Epidermal melanocyte (primary cell): ENCODE results near the gene ST8SIA5.

Source experiments
- DNase-seq: peaks from one replicate; pipeline ENCODE4 v3.0.0; 2011; ENCODE audit warnings: low spot score; ENCODE audit not compliant: insufficient read length

Gene ST8SIA5

DNA sequence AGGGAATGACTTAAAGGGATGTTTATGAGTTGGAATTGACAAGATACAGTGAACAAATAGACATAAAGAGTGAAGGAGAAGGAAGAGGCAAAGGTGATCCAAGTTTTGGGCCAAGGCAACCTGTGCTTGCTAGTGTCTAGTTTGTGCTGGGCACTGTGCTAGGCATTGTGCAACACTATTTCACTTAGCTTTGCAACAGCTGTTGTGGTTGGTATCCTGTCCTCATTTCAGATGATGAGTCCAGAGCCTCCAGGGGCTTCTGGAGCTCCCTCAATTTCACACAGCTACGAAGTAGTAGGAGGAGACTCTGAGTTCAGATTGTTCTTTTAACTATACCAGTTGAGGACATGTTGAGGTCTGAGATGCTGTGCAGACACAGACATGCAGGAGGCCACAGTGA is 81.7 kb downstream of the ST8SIA5 start:
- DNase-seq, result no peak

DNA sequence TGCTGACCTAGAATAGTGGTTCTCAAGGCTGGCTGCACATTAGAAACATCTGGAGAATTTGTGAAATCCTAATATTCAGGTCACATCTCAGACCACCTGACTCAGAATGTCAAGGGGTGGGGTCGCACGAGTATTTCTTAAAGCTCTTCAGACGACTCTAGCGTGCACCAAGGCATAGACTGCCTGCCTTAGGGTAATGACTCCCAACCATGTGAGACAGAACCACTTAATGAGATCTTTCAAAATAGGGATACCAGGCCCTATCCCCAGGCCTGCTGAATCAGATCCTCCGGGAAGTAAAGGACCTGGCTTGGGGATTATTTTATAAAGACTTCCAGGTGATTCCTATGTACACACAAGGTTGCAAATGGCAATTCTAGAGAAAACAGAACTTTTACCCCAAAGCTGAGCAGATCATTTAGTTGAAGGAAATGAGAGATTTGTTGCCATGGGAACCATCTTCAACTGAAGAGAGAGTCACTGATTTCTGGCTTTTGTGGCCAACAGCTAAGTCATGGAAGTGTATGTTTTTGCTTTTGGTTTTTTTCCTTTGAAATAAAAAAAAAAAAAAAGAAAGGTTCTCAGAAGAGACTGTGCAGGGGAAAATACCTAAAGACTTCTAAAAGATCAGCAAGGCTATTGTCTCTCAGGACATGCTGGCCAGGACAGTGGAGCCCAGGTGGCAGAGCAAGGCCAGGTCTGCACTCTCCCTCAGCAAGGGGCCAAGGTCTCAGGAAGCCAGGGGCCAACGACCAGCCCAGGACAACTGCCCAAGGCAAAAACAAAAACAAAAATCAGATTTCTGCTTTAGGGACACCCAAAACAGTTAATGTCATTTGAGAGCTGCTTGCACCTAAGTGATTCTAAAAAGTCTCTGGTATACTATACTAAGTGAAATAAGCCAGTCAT is 84.5 kb downstream of the ST8SIA5 start:
- no peak for DNase-seq

DNA sequence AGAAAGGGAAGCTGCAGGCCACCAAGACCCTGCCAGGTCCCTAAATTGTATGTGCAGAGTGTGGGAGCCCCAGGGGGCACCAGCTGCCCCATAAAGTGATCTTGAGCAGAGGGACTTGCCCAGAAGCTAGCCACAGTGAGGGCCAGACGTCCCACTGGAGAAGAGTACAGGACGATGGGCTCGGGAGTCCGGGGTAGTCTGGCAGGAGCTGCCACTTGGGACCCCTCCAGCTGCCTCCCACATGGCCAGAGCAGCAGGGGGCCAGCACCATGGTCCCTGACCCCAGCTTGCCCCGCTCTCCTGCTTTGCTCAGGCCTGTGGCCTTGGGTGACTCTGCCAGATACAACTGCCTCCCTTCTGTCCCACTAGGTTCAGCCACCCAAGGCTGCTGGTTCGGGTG is 88.2 kb downstream of the ST8SIA5 start:
- DNase-seq, result no peak

DNA sequence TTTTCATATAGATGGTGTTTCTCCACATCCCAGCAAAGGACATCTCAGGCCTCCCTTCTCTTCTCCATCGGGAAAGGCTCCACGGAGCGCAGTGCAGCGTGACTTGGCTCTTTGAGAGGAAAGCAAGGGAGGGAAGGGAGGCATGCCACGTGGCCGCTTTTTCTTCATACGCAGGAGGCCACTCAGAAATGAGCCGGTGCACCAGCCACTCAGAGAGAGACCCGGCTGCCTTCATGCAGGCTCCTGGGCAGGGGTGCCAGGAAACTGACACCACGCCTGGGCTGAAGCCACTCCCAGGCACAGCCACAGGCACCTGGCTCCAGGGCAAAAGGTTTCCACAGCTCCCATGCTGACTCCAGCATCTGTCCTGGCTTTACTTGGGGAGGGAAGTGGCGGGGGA is 88.7 kb downstream of the ST8SIA5 start:
- DNase-seq, result no peak

DNA sequence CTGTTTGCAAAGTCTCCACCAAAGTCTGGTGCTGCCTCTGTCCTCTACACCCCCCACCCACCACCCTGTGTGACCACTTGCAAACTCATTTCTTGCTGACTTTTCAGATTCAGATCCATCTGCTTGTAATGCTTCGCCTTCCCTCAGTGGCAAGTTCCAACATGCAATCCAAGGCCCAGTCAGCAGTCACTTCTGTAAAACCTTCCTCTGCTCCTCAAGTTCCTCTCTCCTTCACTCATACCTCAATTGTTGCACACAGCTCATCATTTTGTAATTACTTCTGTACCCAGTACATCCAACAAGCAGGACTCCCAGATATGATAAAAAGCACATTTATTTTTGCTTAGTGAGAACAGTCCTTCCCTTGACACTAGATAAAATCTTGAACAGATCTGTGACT is 93.3 kb downstream of the ST8SIA5 start:
- no peak for DNase-seq

DNA sequence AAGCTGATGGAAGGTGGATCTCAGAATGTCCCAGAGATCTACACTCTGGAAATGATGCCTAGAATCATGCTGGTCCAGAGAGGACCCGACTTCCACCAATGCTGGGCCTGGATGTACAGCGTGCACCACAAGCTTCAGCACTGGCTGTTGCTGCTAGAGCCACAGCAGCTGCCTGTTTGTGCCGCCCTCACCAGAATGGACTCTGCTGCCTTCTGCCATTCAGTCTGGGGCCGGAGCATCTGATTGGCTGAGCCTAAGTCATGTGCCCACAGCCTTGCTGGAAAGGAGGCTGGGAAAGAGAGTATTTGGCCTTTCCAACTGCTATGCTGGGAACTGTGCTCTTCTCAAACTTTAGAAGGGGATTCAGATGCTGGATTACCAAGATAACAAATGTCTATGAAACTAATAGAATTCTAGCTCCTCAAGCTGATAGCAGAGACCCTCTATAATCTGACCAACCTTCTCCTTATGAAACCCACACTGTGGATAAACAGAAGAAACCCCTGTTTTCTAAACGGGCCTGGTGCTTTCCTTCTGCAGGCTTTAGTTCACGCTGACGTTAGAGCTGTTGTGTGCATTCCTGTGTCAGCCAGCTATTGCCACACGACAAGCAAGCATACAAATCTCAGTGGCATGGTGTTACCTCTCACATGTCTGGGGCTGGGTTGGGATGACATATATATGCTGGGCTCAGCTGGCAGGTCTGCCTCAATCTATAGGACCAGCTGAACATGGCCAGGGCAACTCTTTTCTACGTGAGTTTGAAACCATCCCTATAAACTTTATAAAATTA is 95.7 kb downstream of the ST8SIA5 start:
- DNase-seq, result no peak

DNA sequence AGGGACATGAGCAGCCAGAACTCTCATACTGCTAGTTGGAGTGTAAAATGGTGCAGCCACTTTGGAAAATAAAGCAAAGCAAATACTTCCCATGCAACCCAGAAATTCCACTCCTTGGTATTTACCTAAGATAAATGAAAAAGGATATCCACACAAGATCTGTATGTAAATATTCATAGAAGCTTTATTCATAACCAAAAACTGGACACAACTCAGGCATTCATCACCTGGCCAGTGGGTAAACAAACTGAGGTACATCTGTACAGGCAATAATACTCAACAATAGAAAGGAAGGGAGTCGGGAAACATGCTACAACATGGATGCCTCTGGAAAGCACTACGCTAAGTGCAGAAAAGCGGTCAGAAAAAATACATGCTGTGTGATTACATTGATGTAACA is 97.4 kb downstream of the ST8SIA5 start:
- DNase-seq, result no peak

DNA sequence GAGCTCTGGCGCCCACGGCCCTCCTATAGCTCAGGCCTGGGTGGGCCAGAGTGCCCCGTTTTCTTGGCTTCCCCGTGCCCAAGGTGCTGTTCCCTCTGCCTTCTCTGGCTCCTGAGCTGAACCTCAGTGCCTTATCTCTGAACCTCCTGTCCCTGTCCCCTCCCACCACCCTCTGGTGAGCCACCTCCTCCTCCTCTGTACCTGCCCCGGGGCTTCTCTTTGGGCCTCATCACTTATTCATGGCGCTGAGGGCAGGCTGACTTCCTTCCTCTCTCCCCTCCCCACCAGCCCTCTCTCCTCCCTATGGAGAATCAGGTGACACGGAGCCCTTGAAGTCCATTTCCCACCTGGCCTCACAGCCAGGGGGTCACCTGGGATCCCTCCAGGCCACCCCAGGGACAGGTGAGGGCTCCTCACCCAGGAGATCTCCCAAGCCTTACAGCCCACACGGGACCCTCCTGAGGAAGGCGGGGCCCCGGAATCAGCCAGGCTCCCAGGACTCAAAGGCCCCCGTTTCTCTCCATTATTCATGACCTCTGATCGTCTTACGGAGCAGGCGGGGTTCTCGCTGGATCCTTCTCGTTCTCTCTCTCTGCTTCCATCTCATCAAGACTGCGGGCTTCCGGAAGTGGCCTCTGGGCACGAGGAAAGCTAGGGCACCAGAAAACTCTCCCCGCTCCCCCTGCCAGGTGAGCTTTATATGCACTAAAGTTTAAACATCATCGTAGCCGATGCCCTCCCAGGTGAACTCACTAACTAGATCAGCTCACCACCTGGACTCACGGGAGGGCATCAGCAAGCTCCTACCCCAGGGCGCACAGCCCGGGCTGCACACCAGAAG is 99.5 kb downstream of the ST8SIA5 start, which contains the start of gene LOXHD1:
LOXHD1 (minus strand) TSS at position 106 of the 841 bp plus-strand sequence. CDS start 187 bp downstream, outside the sequence.
- no peak for DNase-seq

DNA sequence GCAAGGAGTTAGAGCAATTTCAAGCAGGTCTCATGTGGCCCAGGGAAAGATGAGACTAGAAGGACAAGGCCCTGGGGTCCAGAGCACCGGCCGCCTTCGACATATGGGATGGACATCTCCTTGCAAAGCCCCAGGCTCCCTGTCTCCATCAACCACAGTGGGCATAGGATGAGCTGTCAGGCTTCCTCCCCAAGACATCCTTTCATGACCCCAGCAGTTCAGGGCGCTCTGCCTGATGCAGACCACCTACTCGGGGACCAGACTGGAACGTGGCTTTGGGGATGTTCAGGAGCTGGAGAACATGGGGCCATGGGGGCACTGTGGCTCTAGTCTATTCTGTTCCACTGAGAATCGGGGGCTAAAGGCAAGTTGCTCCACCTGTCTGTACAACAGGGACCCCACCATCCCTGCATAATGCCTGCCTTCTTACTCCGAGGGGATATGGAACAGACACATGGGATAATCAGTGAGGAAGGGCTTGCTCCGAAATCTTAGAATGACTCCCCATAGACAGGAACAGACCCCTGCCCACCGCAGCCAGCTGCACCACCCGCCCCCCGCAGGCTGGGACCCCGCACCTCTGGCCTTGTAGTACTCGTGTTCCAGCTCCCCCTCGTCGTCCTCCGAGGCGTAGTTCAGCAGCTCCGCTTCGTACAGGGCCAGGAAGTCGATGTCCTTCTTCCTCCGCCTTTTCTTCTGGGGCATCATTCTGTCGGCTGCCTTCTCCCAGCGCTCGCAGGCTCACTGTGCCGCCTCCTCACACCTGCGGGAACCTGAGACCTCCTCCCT is 100.3 kb downstream of the ST8SIA5 start:
- DNase-seq, result no peak

DNA sequence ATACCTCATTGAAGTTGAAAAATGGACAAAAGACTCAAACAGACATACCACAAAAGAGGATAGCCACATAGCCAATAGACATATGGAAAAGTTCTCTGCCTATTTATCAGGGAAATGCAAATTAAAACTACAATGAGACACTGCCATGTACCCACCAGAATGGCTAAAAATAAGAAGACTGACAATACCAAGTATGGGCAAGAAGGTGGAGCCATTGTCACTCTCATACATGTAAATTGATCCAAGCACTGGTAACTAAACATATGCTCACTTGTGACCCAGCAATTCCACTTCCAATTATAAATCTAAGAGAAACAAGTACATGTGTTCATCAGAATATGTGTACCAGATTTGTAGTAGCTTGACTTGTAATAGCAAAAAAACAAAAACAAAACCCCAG is 104.5 kb downstream of the ST8SIA5 start:
- DNase-seq, result no peak

DNA sequence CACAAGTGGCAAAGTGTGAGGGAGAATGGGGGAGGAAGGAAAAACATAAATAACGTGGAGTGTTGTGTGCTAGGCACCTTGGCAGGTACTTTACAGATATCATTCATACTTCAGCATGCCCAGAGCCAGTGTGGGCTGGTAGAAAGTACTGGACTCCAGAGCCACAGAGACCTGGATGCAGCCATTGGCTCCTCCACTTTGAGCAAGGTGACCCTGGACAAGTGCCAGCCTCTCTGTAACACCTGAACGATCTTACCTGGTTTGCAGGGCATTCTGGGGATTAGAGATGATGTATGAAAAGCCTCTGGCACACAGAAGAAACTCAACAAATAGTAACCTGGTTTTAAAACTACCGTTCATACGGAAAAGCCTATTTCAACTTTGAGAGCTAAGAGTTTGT is 106.2 kb downstream of the ST8SIA5 start:
- no peak for DNase-seq

DNA sequence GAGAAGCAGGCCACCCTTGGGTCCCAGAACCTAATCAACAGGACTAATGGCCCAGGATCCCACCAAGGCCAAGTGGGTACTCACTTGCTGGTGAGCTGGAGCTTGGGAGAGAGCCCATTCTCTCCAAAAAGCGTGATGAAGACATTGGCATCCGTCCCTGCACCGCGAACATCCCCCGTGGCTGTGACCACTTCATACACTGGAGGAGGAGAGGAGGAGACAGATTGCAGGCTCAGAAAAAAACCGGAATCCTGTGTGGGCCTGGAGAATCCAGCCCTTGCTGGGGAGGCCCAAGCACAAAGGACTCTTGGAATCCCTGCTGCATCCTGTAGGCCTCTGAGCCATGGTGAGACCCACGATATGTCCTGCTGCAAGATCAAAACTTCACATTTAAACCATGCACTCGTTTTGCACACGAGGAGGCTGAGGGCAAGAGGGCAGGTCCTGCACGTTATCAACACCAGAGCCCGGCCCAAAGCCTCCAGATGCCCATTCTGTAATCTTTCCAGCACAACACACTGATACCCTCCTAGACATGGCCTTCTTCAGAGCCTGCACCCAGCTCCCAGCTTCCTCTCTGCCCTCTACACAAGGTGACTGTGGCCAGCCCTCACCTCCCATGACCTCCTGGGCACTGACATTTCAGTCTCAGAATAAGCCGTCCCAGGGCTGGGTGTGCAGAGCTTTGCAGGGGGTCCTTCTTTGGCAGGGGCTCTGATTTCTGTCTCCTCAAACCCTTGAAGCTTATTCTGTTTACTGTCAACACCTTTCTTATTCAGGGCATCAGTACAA is 107.6 kb downstream of the ST8SIA5 start:
- no peak for DNase-seq

DNA sequence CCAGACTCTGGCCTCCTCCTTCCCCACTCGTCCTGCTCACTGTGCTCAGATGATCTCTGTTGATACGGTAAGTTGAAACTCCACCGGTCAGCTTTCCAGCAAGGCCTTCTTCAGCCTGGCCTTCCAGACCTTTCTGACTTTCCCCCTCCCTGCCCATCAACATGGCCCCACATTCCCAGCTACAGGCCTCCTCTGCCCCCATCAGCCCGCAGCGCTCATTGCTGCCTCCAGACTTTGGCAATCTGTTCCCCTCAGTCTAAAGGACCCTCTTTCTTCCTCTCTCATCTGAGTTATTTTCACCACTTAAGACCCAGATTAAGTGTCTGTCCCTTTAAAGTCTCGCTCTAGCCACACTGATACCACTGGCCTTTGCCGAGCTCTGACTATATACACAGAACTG is 110.4 kb downstream of the ST8SIA5 start:
- no peak for DNase-seq

DNA sequence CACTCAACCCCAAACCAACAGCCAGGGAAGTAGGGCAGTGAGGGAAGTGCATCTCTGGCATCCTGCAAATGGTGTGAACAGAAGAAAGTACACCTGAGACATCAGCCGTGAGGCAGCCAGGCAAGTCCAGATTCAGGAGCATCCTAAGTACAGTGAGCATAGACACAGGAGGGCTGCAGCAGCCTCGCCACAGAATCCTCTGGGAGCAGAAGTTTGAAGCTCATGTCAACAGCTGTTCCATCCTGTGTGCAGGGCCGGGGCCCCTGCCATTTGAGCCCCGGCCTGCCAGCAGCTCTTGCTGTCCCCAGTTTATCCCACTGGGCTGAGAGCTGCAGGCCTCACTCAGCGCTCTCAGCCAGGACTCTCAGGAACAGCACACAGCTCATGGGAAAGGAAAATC is 114.3 kb downstream of the ST8SIA5 start:
- no peak for DNase-seq

DNA sequence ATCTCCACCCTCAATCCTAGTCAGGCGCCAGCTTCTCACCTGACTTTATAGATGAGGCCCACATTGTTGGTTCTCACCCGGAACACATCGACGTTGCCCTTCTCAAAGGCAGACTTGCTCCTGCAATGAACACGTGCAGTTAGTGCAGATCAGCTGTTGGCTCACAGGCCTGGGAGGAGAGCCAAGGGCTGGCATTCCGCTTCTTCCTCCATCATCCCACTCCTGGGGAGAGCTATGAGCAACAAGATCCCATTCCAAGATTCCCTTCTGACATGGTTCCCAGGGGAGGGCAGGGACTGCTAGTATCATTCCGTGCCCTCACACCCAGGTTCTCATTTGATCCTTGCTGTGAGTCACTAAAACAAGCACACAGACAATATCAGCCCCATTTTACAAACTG is 114.9 kb downstream of the ST8SIA5 start:
- no peak for DNase-seq

DNA sequence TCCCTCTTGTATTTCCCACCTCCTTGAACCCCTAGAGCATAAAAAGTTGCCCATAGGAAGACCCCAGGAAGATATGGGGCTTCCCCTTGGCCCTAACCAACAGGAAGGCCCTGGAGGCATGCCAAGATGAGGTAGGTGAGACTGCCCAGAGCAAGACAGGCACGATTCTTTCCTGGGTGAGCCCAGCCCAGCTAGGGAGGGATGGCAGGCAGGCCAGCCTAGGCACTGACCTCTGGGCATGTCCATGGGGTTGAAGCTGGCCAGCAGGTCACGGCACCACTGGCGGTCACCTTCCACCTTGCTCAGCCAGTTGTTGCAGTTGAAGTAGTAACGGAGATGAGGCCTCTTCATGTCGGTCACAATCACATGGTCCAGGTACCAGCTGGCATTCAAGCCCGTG is 117.5 kb downstream of the ST8SIA5 start:
- no peak for DNase-seq

DNA sequence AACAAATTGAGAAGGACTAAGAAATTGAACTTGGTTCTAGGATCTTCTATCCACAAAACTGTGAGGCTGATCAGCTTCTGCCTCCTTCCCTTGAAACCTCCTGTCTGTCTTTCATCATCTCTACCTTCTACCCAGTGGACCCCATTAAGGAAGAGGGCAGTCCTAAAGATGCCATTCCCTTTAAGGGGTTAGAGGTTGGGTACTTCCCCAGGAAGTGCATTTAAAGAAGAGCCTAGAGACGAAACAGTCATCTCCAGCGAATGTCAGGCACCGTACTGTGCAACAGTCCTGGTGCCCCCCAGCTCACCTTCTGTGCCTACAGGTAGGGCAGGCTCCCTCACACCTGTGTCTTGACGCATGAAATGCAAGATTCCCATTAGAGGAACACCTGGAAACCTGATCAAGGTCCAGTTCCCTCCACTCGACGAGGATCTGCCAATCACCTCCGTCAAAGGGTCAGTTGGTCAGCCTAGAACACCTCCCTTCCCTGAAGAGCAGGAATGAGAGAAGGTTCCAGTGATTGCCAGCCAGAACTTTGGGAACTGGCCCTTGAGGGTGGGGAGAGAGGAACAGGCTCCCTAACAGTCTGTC is 120.7 kb downstream of the ST8SIA5 start:
- no peak for DNase-seq

DNA sequence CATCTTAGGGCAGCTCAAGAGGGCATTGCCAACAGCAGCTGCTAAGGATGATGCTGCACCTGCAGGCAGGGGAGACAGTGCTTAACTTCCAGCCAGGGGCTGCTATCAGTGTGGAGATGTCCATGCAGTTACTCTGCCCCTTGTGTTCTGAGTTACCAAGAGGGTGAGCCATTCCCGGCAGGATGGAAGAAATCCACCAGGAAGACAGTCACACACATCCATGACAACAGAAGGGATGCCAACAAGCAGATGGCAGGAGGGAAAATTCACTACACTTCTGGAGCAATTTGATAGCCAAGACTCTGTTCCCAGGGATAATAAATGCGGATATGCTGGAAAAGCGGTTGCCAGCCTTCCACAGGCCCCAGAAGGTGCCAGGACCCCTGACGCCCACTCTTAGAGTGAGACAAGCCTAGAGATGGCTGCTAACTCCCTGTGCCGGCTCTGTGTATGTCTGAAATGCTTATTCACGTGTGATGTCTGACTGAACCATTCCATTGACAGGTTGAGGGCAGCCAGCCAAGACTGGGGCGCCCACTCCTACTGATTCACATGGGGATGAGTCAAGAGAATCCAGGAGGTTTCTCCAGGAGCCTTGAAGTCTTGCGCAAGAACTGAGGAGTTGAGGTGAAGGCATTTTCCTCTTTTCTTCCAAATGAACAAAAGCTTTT is 124.3 kb downstream of the ST8SIA5 start:
- no peak for DNase-seq

DNA sequence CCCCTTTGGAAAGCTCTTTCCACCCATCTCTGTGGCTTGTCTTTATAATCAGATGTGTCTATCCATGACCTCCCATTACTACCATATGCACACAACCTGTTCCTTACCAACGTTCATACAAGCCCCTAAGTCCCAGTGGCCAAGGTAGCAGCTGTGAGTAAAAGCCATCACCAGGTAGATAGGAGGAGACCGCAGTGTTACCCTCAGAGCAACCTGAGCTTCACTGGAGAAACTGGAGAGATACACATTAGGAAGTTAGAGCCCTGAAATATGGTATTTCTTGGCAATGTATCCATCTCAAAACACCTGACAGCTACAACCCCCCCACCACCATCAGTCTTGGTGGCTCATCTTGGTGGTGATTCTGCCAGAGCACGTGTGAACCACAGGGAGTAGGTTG is 125.9 kb downstream of the ST8SIA5 start:
- DNase-seq, result no peak
